HG02623 (cell line): ENCODE data around the gene TNRC6C.

ENCODE experiments used
- ATAC-seq: cut with Tn5 transposase; IDR thresholded peaks from one replicate; pipeline ENCODE4 v1.9.1; 2021; ENCODE audit warnings: moderate library complexity; ENCODE audit not compliant: unreplicated experiment

Gene TNRC6C

DNA sequence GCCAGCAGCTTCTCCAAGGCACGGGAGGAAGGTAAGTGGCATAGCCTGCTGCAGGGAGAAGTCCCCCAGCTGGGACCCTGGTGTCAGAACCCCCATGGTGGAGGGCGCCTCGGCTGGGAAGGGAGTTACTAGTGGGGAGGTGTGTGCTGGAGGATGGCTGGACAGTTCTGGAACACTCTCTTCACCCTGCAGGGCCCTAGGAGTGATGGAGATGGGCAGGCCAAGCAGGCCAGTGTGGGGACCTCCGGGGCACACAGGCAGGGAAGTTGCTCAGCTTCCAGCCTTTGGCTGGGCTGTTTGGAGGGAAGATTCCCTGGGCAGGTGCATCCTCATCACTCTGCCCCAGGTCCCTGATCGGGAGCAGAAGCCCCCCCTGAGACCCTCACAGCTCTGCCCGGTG lies 188.4 kb downstream of the TNRC6C start:
- no peak for ATAC-seq

DNA sequence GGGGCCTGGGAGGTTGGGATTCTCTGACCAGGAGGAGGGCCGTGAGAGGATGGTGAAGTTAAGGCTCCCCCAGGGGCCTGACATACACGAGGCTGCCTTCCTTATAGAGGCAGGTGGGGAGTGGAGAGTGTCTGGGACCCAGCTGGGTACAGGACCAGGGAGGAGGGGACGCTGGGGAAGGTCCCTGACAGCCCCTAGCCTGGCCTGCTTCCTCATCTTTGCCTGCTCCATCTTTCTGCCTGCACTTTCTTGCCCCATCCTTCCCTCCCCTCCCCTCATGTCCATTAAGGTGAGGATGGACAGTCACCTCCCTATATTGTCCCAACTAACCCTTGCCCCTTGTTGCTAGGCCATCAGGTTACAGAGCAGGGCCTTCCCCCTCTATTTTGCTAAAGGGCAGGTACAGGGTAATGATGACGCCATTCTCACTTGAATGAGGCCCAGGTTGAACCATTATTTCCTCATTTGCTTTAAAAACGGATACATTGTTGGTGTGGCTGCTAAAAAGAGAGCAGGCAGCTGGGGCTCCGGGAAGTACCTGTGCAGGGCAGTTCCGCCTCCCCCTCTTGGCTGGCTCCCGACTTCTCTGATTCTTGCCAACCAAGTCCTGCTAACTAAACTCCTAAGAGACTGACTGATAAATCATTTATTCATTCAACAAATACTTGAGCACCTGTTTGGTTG lies 189.0 kb downstream of the TNRC6C start:
- ATAC-seq, result no peak

DNA sequence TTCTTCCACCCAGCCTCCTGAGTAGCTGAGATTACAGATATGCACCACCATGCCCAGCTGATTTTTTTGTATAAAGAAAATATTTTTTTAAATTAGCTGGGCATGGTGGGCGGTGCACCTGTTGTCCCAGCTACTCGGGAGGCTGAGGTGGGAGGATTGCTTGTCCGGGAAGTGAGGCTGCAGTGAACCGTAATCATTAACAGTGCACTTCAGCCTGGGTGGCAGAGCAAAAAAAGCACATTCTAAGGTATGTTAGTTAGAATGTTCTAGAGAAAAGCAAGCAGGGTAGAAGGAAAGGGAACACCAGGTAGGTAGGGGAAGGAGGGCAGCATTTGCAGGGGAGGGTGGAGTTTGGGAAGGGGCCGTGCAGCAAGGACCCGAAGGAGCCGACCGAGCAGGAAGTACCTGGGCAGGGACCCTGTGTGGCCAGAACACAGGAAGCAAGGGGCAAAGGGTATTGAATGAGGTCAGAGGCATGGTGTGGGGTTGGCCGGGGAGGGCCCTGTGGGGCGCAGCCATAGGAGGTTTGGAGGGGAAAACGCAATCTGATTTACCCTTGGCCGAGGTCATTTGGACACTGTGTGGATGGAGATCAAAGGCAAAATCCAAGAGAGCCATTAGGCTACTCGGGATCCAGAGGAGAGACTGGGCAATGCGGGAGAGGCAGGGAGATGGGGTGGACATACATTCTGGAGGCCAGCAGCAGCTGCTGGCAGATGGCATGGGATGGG lies 189.9 kb downstream of the TNRC6C start:
- ATAC-seq, result no peak

DNA sequence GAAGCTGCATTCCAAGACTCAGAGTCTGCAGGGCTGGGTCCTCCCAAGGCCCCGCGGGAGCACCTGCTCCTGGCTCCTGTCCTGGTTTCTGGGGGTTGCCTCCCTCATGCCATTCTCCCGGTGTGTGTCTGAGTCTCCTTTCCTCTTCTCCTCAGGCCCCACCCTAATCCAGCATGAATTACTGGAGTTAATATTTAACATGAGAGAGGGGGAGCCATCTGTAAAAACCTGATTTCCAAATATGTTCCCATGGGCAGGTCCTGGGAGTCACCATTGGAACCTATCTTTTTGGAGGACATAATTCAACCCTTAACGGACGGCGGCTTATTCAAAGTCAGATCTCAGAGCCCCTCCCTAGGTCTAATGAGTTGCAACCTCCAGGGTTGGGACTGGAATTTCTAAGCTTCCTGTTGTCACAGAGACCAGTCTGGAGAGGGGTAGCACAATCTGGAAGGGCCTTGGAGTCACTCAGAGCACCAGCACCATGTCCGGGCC lies 193.1 kb downstream of the TNRC6C start:
- no peak for ATAC-seq

DNA sequence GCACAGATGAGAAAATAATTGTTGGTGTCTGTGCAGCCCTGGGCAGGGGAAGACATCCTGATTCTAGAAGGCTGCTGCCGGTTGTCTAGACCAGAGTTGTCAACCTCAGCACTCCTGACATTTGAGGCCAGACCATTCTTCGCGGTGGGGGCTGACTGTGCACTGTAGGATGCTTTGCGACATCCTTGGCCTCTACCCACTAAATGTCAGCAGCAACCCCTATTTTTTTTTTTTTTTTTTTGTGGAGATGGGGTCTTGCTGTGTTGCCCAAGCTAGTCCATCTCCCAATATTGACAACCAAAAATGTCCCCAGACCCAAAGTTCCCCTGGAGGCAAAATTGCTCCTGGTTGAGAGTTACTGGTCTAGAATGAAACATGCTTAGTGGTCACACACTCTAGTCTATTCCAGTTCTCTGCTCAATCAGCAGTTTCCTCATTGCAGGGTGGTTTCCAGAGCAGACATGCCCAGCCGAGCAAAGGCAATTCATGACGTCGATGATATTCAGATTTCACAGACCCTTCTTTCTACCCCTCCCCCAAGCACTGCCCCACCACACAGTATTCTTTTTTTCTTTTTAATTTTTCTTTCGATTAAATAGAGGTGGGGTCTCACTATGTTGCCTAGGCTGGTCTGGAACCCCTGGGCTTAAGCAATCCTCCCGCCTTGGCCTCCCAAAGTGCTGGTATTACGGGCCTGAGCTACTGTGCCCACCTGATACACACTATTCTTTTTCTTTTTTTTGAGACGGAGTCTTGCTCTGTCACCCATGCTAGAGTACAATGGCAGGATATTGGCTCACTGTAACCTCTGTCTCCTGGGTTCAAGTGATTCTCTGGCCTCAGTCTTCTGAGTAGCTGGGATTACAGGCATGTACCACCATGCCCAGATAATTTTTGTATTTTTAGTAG lies 196.7 kb downstream of the TNRC6C start:
- no peak for ATAC-seq
